ENCODE data around the gene INPP4B.

- TF ChIP-seq, protein P1, sequence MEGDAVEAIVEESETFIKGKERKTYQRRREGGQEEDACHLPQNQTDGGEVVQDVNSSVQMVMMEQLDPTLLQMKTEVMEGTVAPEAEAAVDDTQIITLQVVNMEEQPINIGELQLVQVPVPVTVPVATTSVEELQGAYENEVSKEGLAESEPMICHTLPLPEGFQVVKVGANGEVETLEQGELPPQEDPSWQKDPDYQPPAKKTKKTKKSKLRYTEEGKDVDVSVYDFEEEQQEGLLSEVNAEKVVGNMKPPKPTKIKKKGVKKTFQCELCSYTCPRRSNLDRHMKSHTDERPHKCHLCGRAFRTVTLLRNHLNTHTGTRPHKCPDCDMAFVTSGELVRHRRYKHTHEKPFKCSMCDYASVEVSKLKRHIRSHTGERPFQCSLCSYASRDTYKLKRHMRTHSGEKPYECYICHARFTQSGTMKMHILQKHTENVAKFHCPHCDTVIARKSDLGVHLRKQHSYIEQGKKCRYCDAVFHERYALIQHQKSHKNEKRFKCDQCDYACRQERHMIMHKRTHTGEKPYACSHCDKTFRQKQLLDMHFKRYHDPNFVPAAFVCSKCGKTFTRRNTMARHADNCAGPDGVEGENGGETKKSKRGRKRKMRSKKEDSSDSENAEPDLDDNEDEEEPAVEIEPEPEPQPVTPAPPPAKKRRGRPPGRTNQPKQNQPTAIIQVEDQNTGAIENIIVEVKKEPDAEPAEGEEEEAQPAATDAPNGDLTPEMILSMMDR (conservative IDR thresholded peaks at IDR 0.05 in 1 of 2, IDR thresholded peaks at IDR 0.05 in 1 of 2; ENCODE audit: low read depth in 1 of 2, low read length in 2 of 2), result no peak
- no peak for TF ChIP-seq EZH2 (IDR thresholded peaks at IDR 0.05; ENCODE audit: low read length, missing control alignments)
Measured at GRCh38 chr4:142363686-142364085, 482.4 kb downstream of the INPP4B start.

Measured in fibroblast of lung (primary cell).